GM12878 (cell line): ENCODE measurements around the gene ERC1. TPM values are rescaled to one million over a fixed set of nuclear protein-coding genes. Genes with fewer than 3 reads are reported as not detected.
"Not testable (repeated sequence)": the region's sequence is repeated elsewhere in the genome, so short reads cannot be mapped to it uniquely, and the experiment has no call there.

Source experiments
- ATAC-seq: fragments of 200-7000 bp; cut with Tn5 transposase; 3 replicates; pipeline ENCODE4 v1.9.1; 2020; ENCODE audit warnings: mild to moderate bottlenecking, moderate library complexity
- BruUV-seq: library from RNA; stranded (reverse); fragments of 400-500 nt; replicated peaks from 2 replicates; lab custom pipeline; 2021; lab: Mats Ljungman, UMichigan
- CTCF ChIA-PET: fragments of 300-600 bp; sonication (Branson Sonifier 250); formaldehyde crosslinking; extraction: SDS; loops from one replicate; lab custom pipeline; 2021; ENCODE audit warnings: inconsistent platforms; lab: Yijun Ruan, JAX
- POLR2A ChIA-PET: fragments of 350-600 bp; formaldehyde crosslinking; extraction: SDS; loops from one replicate; lab custom pipeline; 2021; ENCODE audit warnings: inconsistent platforms; lab: Charles Lee
- RAD21 ChIA-PET: fragments of 300-600 bp; sonication (Branson Sonifier 250); formaldehyde crosslinking; loops from one replicate; lab custom pipeline; 2023; ENCODE audit warnings: antibody characterized with exemption; ENCODE audit not compliant: unreplicated experiment; lab: Charles Lee
- SMC1A ChIA-PET: fragments of 300-600 bp; sonication (Branson Sonifier 250); formaldehyde crosslinking; loops from one replicate; lab custom pipeline; 2023; ENCODE audit not compliant: unreplicated experiment, uncharacterized antibody; lab: Charles Lee
- DNase-seq: peaks from one replicate; pipeline ENCODE4 v3.0.0-alpha.2; 2011; ENCODE audit warnings: low read depth, low spot score
- FAIRE-seq: peaks from 3 replicates; lab custom pipeline; 2011; peaks lifted over from hg19 to GRCh38; lab: Jason Lieb, UNC
- H2AFZ ChIP-seq: 2 replicates; pipeline ENCODE4 v1.6.0; 2011; ENCODE audit warnings: low read depth, low read length, control low read depth; ENCODE audit not compliant: control insufficient read depth
- H3K27ac ChIP-seq: 2 replicates; pipeline ENCODE4 v1.5.1; 2011; ENCODE audit warnings: control low read depth; ENCODE audit not compliant: control insufficient read depth, insufficient read depth
- H3K27me3 ChIP-seq, 2 experiments: replicated peaks in 1 of 2; 2 replicates each; pipeline versions ENCODE4 v1.6.0 to v1.6.1; 2011; ENCODE audit warnings: low read length in 1 of 2; ENCODE audit not compliant: control insufficient read depth in 2 of 2, insufficient read depth in 2 of 2
- H3K36me3 ChIP-seq, 2 experiments: 2 replicates each; pipeline ENCODE4 v1.5.1; 2011; ENCODE audit warnings: low read length in 1 of 2; ENCODE audit not compliant: control insufficient read depth in 2 of 2, insufficient read depth in 2 of 2
- H3K4me1 ChIP-seq: 2 replicates; pipeline ENCODE4 v1.6.1; 2011; ENCODE audit warnings: mild to moderate bottlenecking, low read length, moderate library complexity, mixed read lengths; ENCODE audit not compliant: control insufficient read depth, insufficient read depth
- H3K4me2 ChIP-seq: 2 replicates; pipeline ENCODE4 v1.6.0; 2011; ENCODE audit warnings: control low read depth; ENCODE audit not compliant: control insufficient read depth, insufficient read depth
- H3K4me3 ChIP-seq: fragments of 200-600 bp; sonication (generic); 2 replicates; pipeline ENCODE4 v1.5.1; 2016
- H3K79me2 ChIP-seq: 2 replicates; pipeline ENCODE4 v1.6.0; 2011; ENCODE audit warnings: low read length; ENCODE audit not compliant: control insufficient read depth, insufficient read depth
- H3K9ac ChIP-seq: 2 replicates; pipeline ENCODE4 v1.8.0; 2011; ENCODE audit warnings: low read length, control low read depth, mixed read lengths; ENCODE audit not compliant: control insufficient read depth, insufficient read depth
- H3K9me3 ChIP-seq: replicated peaks from 3 replicates; pipeline ENCODE4 v1.5.1; 2011; ENCODE audit warnings: mild to moderate bottlenecking, low read length; ENCODE audit not compliant: control insufficient read depth, insufficient read depth
- H4K20me1 ChIP-seq: 2 replicates; pipeline ENCODE4 v1.6.0; 2011; ENCODE audit not compliant: control insufficient read depth, insufficient read depth
- BCL11A ChIP-seq: IDR thresholded peaks from 2 replicates; pipeline ENCODE4 v1.6.1; 2011; ENCODE audit warnings: low read depth, low read length
- EED ChIP-seq: sonication (generic); IDR thresholded peaks from 2 replicates; pipeline ENCODE4 v1.6.1; 2016; ENCODE audit warnings: antibody characterized with exemption, low read depth
- MYB ChIP-seq: fragments of 150-350 bp; IDR thresholded peaks from 2 replicates; pipeline ENCODE4 v1.6.1; 2014; ENCODE audit warnings: mild to moderate bottlenecking, low read depth, low read length, borderline replicate concordance
- PAX5 ChIP-seq: IDR thresholded peaks from 2 replicates; pipeline ENCODE4 v1.6.1; 2011; ENCODE audit warnings: low read depth, low read length, borderline replicate concordance
- POU2F2 ChIP-seq: IDR thresholded peaks from 3 replicates; pipeline ENCODE4 v1.6.1; 2011; ENCODE audit warnings: low read depth, mild to moderate bottlenecking, low read length, borderline replicate concordance
- RB1 ChIP-seq: fragments of 450-650 bp; formaldehyde crosslinking; IDR thresholded peaks from 2 replicates; pipeline ENCODE4 v1.6.1; 2017; ENCODE audit warnings: mild to moderate bottlenecking, borderline replicate concordance
- RELA ChIP-seq: fragments of 450-650 bp; IDR thresholded peaks from 2 replicates; pipeline ENCODE4 v1.8.0; 2014; ENCODE audit warnings: borderline replicate concordance; ENCODE audit not compliant: partially characterized antibody
- STAT3 ChIP-seq: IDR thresholded peaks from 2 replicates; pipeline ENCODE4 v1.6.1; 2011; ENCODE audit warnings: low read depth, low read length, improper control_type of control experiment
- TARDBP ChIP-seq: IDR thresholded peaks from 2 replicates; pipeline ENCODE4 v1.6.1; 2016; ENCODE audit warnings: borderline replicate concordance
- YBX1 ChIP-seq: fragments of 450-650 bp; IDR thresholded peaks from 2 replicates; pipeline ENCODE4 v1.6.1; 2016; ENCODE audit warnings: antibody characterized with exemption
- WGBS: methylation state at CpG from one replicate; pipeline ENCODE4 v1.1.6; 2016; ENCODE audit warnings: low lambda C conversion rate; ENCODE audit not compliant: insufficient replicate concordance, insufficient coverage; ENCODE audit errors: missing lambda C conversion rate; 5-methylcytosine and 5-hydroxymethylcytosine counted together
- in situ Hi-C: fragments of 300-500 bp; cut with MboI; formaldehyde crosslinking; loops from 9 replicates; pipeline ENCODE4 v1.14.3; 2018; ENCODE audit warnings: mixed read lengths
- intact Hi-C: fragments of 100-400 bp; cut with micrococcal nuclease; formaldehyde crosslinking; loops from one replicate; pipeline ENCODE4 v1.14.2; 2022; ENCODE audit not compliant: unreplicated experiment
- polyA plus RNA-seq, 11 experiments: library from polyadenylated mRNA; depleted of rRNA in 4 of 11; unstranded in 6 of 11; stranded (reverse) in 5 of 11; fragments of >200 nt; fragmentation: Nextera tagmentation in 4 of 11; fragmentation: Illumina TruSeq in 1 of 11; extraction: Ambion mirVana in 4 of 11; extraction: Trizol in 1 of 11; gene quantifications; 1 replicate in 1 of 11; 2 replicates in 10 of 11; pipeline versions ENCODE4 v1.2.1 to v1.2.3, GENCODE V29; 2011 to 2016; ENCODE audit warnings: inconsistent platforms in 2 of 11, missing spikeins in 2 of 11, low read depth in 1 of 11
- total RNA-seq, 4 experiments: library from RNA; depleted of rRNA in 3 of 4; stranded (reverse); fragments of >200 nt in 3 of 4; fragmentation: Illumina TruSeq in 1 of 4; extraction: Trizol in 1 of 4; gene quantifications; 2 replicates each; pipeline versions ENCODE4 v1.2.1 to v1.2.3, GENCODE V29; 2013 to 2021
- TF ChIP-seq, protein P1 (sequence below): fragments of 150-350 bp; IDR thresholded peaks from 2 replicates; pipeline ENCODE4 v1.6.1; 2014; ENCODE audit warnings: mild to moderate bottlenecking, low read depth, low read length
- TF ChIP-seq, protein P2 (sequence below): IDR thresholded peaks from 2 replicates; pipeline ENCODE4 v1.6.1; 2011; ENCODE audit warnings: low read depth, mild to moderate bottlenecking, low read length, moderate library complexity, borderline replicate concordance; ENCODE audit errors: extremely low read depth

The ERC1 gene
- total and polyA plus RNA-seq, 10 of the 15 experiments (the other 5 are each of a cell fraction or from before 2014, with no cell fraction given) = 0.75 to 8.0 (median 5.0) TPM

DNA sequence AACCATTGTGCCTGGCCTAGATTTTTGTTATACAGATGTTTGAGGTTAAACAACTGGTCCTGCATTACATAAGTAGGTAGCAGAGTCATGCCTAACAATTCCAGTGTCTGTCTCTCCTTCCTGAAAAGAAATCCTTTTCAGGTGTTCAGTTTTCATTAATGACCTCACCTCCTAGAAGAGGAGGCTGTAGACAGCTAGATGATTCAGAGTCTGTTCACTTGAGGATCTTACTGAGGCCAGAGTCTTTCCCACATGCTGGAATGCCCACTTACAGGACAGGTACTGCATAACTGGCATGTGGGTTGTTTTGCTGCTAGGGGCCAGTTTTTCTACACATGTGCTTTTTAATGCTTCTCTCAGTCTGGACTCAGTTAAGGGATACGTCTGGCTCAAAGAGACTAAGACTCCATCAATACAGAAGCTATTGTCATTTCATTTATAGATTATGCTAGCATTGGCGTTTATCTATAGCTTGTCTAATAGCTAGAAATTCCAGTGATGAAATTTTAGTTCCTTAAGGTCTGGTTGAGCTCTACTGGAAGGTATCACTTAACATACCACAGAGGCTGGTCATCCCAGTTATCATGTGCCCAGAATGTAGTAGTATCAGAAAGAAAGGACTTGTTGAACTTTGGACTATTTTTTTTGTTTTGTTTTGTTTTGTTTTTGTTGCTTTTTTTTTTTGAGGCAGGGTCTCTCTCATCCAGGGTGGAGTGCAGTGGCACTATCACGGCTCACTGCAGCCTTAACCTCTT, 206.4 kb downstream of the ERC1 start:
- H3K9ac ChIP-seq = no peak overlapping the region
- intact Hi-C loops = no loop called here
- no peaks in the 10 kb centered on the region for H4K20me1 ChIP-seq
- no peak for ATAC-seq
- H3K4me2 ChIP-seq = no peak overlapping the region
- ChIA-PET CTCF (interaction anchor here (1.0 to 1.2 kb wide), 2 partner anchors 12 to 79 kb away, joined by 4 read pairs; no protein-coding TSS in a partner anchor), RAD21 (no interaction called here), POLR2A (no interaction called here), SMC1A (interaction anchor here (1.1 to 1.5 kb wide), 2 partner anchors 9 to 22 kb away, joined by 3 to 7 read pairs; no protein-coding TSS in a partner anchor)
- TF ChIP-seq POU2F2 (no peak), RELA (no peak), RB1 (no peak), EED (no peak), YBX1 (no peak), BCL11A (no peak), TARDBP (no peak), MYB (no peak), STAT3 (no peak), PAX5 (no peak)
- TF ChIP-seq, protein P1, sequence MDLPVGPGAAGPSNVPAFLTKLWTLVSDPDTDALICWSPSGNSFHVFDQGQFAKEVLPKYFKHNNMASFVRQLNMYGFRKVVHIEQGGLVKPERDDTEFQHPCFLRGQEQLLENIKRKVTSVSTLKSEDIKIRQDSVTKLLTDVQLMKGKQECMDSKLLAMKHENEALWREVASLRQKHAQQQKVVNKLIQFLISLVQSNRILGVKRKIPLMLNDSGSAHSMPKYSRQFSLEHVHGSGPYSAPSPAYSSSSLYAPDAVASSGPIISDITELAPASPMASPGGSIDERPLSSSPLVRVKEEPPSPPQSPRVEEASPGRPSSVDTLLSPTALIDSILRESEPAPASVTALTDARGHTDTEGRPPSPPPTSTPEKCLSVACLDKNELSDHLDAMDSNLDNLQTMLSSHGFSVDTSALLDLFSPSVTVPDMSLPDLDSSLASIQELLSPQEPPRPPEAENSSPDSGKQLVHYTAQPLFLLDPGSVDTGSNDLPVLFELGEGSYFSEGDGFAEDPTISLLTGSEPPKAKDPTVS = no peak
- TF ChIP-seq, protein P2, sequence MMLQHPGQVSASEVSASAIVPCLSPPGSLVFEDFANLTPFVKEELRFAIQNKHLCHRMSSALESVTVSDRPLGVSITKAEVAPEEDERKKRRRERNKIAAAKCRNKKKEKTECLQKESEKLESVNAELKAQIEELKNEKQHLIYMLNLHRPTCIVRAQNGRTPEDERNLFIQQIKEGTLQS = no peak
- no peak overlapping the region for H3K27ac ChIP-seq
- no peaks in the 10 kb centered on the region for H3K4me1 ChIP-seq
- no peak overlapping the region for H3K4me3 ChIP-seq
- in situ Hi-C loops = no loop called here
- no peak for DNase-seq
- H3K36me3 ChIP-seq = no peaks in the 10 kb centered on the region; a peak in 1 of 4 replicates
- 54% methylated on average over 3 of the region's 3 CpGs for WGBS
- no peak for FAIRE-seq
- H3K27me3 ChIP-seq = no peaks in the 10 kb centered on the region
- BruUV-seq = no TSS peak
- H3K9me3 ChIP-seq = no peaks in the 10 kb centered on the region; the same call in 1 of the 3 replicates
- no peaks in the 10 kb centered on the region for H3K79me2 ChIP-seq
- no peak overlapping the region for H2AFZ ChIP-seq

DNA sequence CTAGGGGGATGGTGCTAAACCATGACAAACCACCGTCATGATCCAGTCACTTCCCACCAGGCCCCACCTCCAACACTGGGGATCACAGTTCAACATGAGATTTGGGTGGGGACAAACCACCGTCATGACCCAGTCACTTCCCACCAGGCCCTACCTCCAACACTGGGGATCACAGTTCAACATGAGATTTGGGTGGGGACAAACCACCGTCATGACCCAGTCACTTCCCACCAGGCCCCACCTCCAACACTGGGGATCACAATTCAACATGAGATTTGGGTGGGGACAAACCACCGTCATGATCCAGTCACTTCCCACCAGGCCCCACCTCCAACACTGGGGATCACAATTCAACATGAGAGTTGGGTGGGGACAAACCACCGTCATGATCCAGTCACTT, 207.8 kb downstream of the ERC1 start:
- ATAC-seq, H2AFZ ChIP-seq, CTCF ChIA-PET: not testable (repeated sequence)

More for the DNA sequence above, 207.8 kb downstream of the ERC1 start:
- H3K27ac ChIP-seq, FAIRE-seq, DNase-seq, H3K4me3 ChIP-seq, H3K79me2 ChIP-seq, H3K4me2 ChIP-seq, H3K9me3 ChIP-seq, H4K20me1 ChIP-seq, BruUV-seq, H3K27me3 ChIP-seq, intact Hi-C loops, RAD21 ChIA-PET, H3K36me3 ChIP-seq, in situ Hi-C loops, H3K4me1 ChIP-seq, H3K9ac ChIP-seq: not testable (repeated sequence)
- ChIA-PET SMC1A (interaction anchor here (0.6 to 0.9 kb wide), 2 partner anchors 9 to 99 kb away, joined by 3 to 4 read pairs; no protein-coding TSS in a partner anchor), POLR2A (interaction anchor here (0.7 kb wide), 1 partner anchor 17 kb away, joined by 3 read pairs; no protein-coding TSS in a partner anchor)
- 82% methylated on average over 5 of the region's 5 CpGs for WGBS
